Caki2 (cell line): ENCODE data around the gene PARVG. TPM values are rescaled to one million over a fixed set of nuclear protein-coding genes. Genes with fewer than 3 reads are reported as not detected.

Experiments used
- DNase-seq: peaks from one replicate; pipeline ENCODE4 v3.0.0-alpha.2; 2015; ENCODE audit warnings: low read depth
- in situ Hi-C: cut with HindIII; loops from 2 replicates; pipeline ENCODE4 v1.10.0; 2016; ENCODE audit warnings: low sequenced_read_pairs, low pct_unique_long_range_greater_than_20kb, mixed read lengths
- total RNA-seq: library from RNA; depleted of rRNA; stranded (reverse); fragments of >200 nt; shearing (Covaris generic); gene quantifications from 2 replicates; pipeline ENCODE4 v1.2.3, GENCODE V29; 2014; ENCODE audit warnings: low replicate concordance

The PARVG gene
- total RNA-seq, 1 experiment from 2014 or later = not detected

- no peak for DNase-seq
- in situ Hi-C loops = no loop called here
Measured at GRCh38 chr22:44172370-44173108, 8.2 kb upstream of the PARVG start.

GRCh38 chr22:44173154-44173553 lies 7.6 kb upstream of the PARVG start:
- in situ Hi-C loops = no loop called here

GRCh38 chr22:44175676-44176075 lies 5.0 kb upstream of the PARVG start:
- DNase-seq = no peak
- in situ Hi-C loops = no loop called here

More at GRCh38 chr22:44173154-44173553, 7.6 kb upstream of the PARVG start:
- no peak for DNase-seq

GRCh38 chr22:44179196-44179988 lies 1.3 kb upstream of the PARVG start:
- in situ Hi-C loops = no loop called here
- DNase-seq = no peak

- DNase-seq = no peak
- in situ Hi-C loops = no loop called here
Measured at GRCh38 chr22:44179989-44180705, 578 bp upstream of the PARVG start.

GRCh38 chr22:44181033-44181911 lies 547 bp downstream of the PARVG start:
- in situ Hi-C loops = no loop called here
- no peak for DNase-seq

- in situ Hi-C loops = no loop called here
- DNase-seq = no peak
Measured at GRCh38 chr22:44181912-44182587, 1.3 kb downstream of the PARVG start.

GRCh38 chr22:44182588-44183286 lies 2.0 kb downstream of the PARVG start:
- in situ Hi-C loops = no loop called here
- no peak for DNase-seq

- DNase-seq = no peak
- in situ Hi-C loops = no loop called here
Measured at GRCh38 chr22:44183287-44183588, 2.5 kb downstream of the PARVG start.

GRCh38 chr22:44184006-44184405 lies 3.3 kb downstream of the PARVG start:
- in situ Hi-C loops = no loop called here
- DNase-seq = no peak

GRCh38 chr22:44185237-44186120 lies 4.8 kb downstream of the PARVG start:
- in situ Hi-C loops = no loop called here
- DNase-seq = no peak

- no peak for DNase-seq
- in situ Hi-C loops = no loop called here
Measured at GRCh38 chr22:44186121-44186510, 5.4 kb downstream of the PARVG start.

GRCh38 chr22:44186737-44187136 lies 6.0 kb downstream of the PARVG start:
- in situ Hi-C loops = no loop called here
- DNase-seq = no peak

- no peak for DNase-seq
- in situ Hi-C loops = no loop called here
Measured at GRCh38 chr22:44187652-44188230, 7.0 kb downstream of the PARVG start.

GRCh38 chr22:44188316-44188715 lies 7.6 kb downstream of the PARVG start:
- in situ Hi-C loops = no loop called here
- no peak for DNase-seq

GRCh38 chr22:44188986-44189630 lies 8.4 kb downstream of the PARVG start:
- in situ Hi-C loops = no loop called here
- no peak for DNase-seq
